Choroid plexus epithelial cell (primary cell): ENCODE results near the gene INHA.

ENCODE experiments used
- DNase-seq: peaks from one replicate; pipeline ENCODE4 v3.0.0-alpha.2; 2010; ENCODE audit warnings: low read depth
- H3K4me3 ChIP-seq: 2 replicates; pipeline ENCODE4 v1.5.1; 2011; ENCODE audit warnings: low read depth, mild to moderate bottlenecking, control low read depth, low read length, moderate library complexity
- CTCF ChIP-seq: conservative IDR thresholded peaks from 2 replicates; pipeline ENCODE4 v1.5.1; 2011; ENCODE audit warnings: low read depth, mild to moderate bottlenecking, control low read depth, inconsistent platforms, low read length, moderate library complexity

Gene INHA

GRCh38 chr2:219541611-219542180, 30.4 kb upstream of the INHA start:
- peak; percentile 88 for TF ChIP-seq CTCF
- peak overlapping the region; percentile 50 for H3K4me3 ChIP-seq
- peak; percentile 75 for DNase-seq

GRCh38 chr2:219542931-219543595, 29.0 kb upstream of the INHA start:
- peak overlapping the region; percentile 77 for H3K4me3 ChIP-seq
- peak; percentile 48 for DNase-seq
- no peak for TF ChIP-seq CTCF

GRCh38 chr2:219543596-219544358, 28.3 kb upstream of the INHA start, which contains the start of the genes CHPF and TMEM198:
CHPF (minus strand) TSS chr2:219543809; CDS start chr2:219543538, 271 bp downstream.
TMEM198 (plus strand) TSS chr2:219544028; CDS start chr2:219544728, 700 bp downstream.
- peak; percentile 98 for DNase-seq
- peak within 1 kb of the TSS; percentile 77 for H3K4me3 ChIP-seq
- no peak for TF ChIP-seq CTCF

GRCh38 chr2:219544567-219544966, 27.5 kb upstream of the INHA start:
- TF ChIP-seq CTCF: no peak
- H3K4me3 ChIP-seq: peak overlapping the region; percentile 77

GRCh38 chr2:219545295-219545942, 26.7 kb upstream of the INHA start:
- no peak overlapping the region for H3K4me3 ChIP-seq
- no peak for DNase-seq
- TF ChIP-seq CTCF: no peak

More at GRCh38 chr2:219544567-219544966, 27.5 kb upstream of the INHA start:
- no peak for DNase-seq

GRCh38 chr2:219545943-219546352, 26.2 kb upstream of the INHA start:
- DNase-seq: no peak
- no peak overlapping the region for H3K4me3 ChIP-seq

More at GRCh38 chr2:219545943-219546352, 26.2 kb upstream of the INHA start:
- TF ChIP-seq CTCF: no peak
